Smooth muscle cell of bladder (primary cell): ENCODE results near the gene LY6G5B. TPM values are rescaled to one million over a fixed set of nuclear protein-coding genes. Genes with fewer than 3 reads are reported as not detected.

Experiments
- total RNA-seq: library from RNA; depleted of rRNA; stranded (reverse); fragments of >200 nt; gene quantifications from 2 replicates; pipeline ENCODE4 v1.2.3, GENCODE V29; 2014

The LY6G5B gene, protein sequence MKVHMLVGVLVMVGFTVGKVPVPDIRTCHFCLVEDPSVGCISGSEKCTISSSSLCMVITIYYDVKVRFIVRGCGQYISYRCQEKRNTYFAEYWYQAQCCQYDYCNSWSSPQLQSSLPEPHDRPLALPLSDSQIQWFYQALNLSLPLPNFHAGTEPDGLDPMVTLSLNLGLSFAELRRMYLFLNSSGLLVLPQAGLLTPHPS
- 2.1 and 2.6 TPM in 2 replicates for total RNA-seq

DNA sequence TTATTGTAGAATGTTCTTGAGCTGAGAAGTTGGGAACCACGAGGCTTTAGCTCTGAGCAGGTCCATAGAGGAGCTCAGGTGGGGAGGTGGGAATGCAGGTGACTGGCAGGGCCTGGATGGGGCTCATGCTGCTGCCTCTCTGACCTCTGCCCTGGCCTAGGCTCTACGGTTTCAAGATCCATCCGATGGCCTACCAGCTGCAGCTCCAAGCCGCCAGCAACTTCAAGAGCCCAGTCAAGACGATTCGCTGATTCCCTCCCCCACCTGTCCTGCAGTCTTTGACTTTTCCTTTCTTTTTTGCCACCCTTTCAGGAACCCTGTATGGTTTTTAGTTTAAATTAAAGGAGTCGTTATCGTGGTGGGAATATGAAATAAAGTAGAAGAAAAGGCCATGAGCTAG lies at the start of gene LY6G5B:
LY6G5B (plus strand) TSS at position 301 of the 400 bp plus-strand sequence. CDS start 975 bp downstream, outside the sequence.

DNA sequence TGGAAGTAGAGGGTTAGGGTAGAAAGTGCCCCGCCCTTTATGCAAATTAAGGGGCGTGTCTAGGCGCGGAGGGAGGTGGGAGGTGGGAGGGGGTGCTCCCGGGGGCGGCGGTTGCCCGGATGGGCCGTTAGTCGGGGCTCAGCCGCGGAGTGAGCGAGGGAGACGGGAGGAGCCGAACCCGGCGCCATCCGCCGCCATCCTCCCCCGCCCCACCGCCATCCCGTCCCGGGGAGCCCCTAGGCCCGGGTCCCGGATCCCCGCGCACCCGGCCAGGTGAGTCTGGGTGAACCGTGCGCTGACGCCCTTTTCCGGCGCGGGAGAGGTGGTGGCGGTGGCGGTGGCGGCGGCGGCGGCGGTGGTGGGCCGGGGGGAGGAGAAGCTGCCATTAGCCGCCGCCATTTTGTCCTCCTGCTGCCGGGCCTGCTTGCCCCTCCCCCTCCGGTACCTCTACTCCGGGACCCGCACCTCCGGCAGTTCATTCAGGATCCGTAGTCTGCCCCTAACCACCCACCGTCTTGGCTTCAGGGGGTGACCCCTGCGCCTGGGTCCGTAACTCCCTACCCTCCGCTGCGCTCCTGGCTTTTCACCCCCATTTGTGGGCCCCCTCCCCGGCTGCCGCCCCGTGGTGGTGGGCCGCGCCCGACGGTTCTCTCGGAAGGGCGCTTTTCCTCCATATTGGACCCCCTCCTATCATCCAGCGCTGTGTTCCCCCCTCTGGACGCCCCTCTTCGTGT lies 49.0 kb upstream of the LY6G5B start, which contains the start of gene PRRC2A:
PRRC2A (plus strand) TSS at position 130 of the 734 bp plus-strand sequence. CDS start 2,075 bp downstream, outside the sequence.

DNA sequence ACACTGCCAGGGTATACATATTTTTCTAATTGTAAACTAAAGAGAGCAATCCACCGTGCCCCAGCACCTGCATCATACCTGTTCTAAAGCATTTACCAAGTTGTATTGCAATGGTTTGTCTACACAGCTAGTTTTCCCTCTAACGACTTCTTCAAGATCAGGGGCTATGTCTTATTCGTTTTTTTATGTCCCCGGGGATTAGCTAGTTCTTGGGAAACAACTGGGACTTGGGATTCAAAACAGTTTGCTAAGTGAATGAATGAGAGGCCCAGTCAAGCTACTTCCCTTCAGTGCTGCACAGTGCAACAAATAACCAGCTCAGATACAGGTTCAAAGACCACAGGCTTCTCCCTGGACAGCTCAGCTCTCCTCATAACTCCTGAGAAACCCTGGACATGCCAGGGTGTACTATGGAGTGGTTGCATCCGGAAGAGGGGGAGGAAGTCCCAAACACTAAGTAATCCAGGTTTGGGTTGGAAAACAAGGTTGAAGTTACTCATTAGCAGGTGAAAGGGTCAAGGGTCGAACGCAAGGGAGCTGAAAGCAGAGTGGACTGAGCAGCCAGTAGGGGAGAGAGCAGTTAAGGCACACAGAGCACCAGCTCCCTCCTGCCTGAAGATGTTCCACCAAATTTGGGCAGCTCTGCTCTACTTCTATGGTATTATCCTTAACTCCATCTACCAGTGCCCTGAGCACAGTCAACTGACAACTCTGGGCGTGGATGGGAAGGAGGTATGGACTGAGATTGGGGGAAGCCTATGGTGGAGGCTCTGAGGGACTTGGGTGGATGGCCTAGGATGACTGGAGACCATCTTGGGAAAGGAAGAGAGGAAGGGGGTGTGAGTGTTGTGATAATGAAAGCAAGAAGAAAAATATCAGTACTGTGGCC lies 14.2 kb upstream of the LY6G5B start, which contains the start of gene APOM:
APOM (plus strand) TSS at position 546 of the 889 bp plus-strand sequence; CDS start at position 619, 73 bp downstream.

DNA sequence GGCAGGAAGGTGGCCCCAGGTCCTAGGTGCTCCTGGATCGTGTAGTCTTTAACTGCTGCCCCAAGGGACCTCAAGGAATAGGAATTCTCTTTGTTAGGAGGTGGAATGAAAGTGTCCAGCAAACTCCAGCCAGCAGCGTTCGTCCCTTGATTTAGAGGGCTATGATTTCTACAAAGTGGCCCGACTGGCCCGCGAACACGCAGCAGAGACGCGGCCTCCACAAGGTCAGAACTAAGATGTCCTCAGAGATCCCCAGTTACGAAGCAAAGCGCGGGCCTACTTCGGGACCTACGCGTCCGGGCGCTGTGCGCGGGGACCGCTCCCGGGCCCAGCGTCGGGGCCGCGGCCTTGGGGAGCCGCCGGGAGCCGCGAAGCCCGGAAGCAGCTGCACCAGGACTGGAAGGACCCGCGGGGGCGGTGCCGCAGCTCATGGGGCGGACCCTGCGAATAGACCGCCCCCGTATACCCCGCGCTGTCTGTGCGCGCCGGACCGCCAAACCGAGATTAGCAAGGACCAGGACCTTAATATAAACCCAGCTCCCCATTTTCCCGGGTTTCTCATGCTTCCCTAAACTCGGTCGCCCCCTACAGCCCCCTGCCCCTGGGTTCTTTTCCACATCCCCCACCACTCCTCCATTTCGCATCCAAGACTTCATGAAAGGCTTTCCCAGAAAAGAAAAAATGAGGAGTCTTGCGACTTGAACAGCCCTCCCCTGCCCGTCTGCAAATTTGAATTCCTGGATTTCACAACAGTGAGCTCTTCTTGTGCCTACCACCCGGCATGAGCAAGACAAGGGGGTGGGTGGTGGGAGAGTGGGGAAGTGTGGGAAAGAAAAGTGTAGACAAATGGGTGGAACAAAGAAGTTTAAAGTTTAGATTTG lies 9.2 kb upstream of the LY6G5B start, which contains the start of gene C6orf47:
C6orf47 (minus strand) TSS at position 398 of the 881 bp plus-strand sequence. CDS start 831 bp downstream, outside the sequence.

DNA sequence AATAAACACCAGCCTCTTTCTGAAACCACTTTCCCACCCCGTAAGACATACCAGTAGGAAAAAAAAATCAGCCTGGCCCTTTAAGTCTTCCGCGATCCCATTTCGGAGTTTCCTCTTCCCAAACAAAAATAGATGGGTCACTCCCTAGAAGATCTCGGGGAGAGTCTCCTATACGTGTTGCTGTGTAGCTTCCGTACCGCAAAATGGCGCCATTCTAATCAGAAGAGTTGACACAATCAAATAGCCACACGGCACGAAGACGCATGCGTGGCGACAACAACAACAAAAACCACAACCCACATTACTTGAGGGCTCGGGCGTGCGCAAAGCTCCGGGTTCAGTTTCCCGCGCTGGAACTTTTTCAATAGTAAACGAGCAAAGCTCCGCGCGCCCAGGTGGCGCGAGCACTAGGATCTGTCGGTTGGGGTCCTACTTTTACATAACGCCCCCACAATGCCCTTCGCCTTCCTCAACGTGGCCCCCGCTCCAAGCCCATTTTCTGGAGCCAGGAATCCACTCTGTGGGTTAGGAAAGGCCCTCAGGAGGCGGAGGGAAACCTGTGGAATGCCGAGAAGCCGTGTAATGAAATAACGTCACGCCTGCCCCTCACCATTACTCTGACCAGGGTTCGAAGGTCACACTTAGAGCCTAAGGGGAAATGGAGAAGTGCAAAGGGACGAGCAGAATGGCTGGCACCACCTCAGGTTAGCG lies 4.8 kb upstream of the LY6G5B start, which contains the start of gene GPANK1:
GPANK1 (minus strand) TSS at position 208 of the 711 bp plus-strand sequence. CDS start 519 bp downstream, outside the sequence.

DNA sequence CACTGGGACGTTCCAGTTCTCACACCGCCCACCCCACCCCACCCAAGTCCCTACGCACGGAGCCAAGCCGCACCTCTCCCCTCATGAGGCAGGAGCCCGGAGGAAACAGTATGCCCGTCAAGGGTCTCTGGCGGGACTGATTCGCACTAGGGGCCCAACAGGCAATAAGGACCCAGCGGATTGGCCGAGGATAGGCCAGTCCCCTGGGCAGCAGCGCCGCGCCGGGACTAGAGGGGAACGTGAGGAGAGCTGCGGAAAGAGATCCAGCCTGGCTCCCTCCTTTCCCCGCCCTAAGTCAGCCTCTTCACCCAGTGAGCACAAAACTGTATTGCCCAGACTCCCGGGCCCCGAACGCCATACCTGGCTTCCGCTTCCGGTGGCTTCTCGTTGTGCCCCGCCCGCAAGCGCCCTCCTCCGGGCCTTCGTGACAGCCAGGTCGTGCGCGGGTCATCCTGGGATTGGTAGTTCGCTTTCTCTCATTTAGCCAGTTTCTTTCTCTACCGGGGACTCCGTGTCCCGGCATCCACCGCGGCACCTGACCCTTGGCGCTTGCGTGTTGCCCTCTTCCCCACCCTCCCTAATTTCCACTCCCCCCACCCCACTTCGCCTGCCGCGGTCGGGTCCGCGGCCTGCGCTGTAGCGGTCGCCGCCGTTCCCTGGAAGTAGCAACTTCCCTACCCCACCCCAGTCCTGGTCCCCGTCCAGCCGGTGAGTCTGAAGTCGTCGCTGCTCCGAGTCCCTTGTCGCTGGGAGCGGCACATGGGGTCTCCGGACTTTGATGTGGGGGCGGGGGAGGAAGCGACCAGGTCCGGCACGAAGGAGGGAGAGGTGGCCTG lies 4.1 kb upstream of the LY6G5B start, which contains the start of gene CSNK2B:
CSNK2B (plus strand) TSS at position 580 of the 836 bp plus-strand sequence. CDS start 752 bp downstream, outside the sequence.

DNA sequence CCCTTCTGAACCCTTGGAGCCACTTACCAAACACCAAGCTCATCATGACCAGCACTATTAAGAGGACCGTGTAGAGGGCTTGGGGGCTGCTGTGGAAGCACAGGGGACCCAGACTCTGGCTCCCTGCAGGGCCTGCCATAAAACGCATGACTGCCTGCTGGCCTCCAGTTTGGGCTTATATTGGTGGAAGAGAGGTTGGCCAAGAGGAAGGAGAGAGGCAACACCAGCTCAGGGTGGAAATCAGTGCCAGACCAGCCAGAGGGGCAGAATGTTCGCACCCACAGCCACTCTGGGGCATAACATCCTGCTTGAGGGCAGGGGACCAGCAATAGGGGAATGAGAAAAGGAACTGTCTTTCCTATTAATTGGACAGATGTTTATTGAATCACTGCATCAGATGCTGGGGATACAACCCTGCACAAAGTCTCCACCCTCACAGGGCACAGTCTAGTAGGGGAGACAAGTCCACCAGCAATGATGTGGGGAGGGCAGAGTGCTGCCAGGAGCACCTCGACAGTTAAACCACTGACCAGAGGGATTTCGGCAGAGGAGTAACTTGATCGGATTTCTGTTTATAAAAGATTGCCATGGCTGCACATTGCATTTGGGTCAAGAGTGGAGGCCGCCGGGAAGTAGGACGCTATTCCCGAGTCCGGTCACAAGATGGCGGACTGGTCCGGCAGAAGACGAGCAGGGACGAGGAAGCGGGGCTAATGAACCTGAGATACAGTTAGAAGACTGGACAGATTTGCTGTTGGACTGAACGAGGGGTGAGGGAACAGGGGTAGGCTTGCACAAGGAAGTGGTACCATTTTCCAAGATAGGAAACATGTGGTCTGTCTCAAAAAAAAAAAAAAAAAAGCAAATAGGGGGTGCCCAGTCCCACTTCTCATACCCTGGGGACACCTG lies 10.7 kb downstream of the LY6G5B start, which contains the start of gene LY6G5C:
LY6G5C (minus strand) TSS at position 842 of the 909 bp plus-strand sequence; CDS start at position 148, 694 bp downstream.

DNA sequence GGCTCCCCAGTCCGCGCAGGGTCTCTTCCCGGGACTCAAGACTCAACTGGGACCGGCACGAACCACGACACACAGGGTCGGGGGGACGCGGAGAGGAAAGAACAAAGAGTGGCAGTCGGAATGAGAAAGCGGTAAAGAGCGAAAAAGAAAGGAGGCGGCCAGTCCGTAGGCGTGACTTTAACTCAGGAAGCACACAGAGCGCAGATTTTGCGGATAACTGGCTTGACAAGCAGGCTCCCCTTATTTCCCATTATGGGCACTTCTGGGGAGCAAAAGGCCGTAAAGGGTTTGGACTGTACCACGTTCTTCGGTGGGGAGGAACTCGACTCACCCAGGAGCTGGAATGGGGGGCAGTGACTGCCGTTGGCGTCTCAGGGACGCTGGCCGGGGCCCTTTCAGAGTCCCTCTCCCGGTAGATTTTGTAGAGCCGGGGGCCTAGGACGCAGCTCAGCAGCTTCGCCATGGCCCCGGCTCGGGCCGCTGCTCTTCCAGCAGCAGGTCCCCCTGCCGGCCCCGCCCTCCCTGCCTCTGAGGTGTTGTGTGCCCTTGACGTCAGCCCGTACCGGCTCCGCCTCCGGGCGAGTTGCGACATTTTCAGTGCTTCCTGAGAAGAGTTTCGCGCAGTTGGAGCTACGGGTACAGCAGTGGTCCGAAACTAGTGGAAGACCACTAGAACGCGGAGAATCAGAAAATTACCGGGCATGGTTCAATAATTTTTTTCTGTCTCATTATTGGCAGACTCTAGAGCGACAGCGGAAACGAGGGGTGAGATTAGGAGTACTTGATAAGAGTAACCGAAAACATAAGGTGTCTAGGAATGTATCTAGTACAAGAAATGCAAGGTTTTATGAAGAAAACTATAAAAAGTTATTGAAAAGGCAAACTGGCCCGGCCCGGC lies 33.3 kb downstream of the LY6G5B start, which contains the start of gene ABHD16A:
ABHD16A (minus strand) TSS at position 506 of the 898 bp plus-strand sequence; CDS start at position 463, 43 bp downstream.

DNA sequence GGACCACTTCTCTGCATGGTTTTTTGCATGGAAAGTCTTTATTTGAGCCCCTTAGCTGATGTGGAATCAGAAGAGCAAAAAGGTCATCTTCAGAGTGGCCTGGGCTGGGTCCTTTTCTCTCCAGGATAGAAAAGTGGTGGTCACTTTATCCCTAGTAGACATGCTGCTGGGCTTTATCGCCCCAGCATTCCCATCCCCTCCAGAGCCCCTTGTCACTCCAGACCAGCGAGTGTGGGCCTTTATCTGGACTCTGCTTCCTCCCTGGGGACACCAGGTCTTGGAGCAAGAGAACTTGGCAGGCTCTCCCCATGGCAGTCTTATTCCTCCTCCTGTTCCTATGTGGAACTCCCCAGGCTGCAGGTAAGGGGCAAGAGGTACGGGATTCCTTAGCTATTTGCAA lies 36.8 kb downstream of the LY6G5B start, which contains the start of gene LY6G6F:
LY6G6F (plus strand) TSS at position 268 of the 400 bp plus-strand sequence; CDS start at position 309, 41 bp downstream.

DNA sequence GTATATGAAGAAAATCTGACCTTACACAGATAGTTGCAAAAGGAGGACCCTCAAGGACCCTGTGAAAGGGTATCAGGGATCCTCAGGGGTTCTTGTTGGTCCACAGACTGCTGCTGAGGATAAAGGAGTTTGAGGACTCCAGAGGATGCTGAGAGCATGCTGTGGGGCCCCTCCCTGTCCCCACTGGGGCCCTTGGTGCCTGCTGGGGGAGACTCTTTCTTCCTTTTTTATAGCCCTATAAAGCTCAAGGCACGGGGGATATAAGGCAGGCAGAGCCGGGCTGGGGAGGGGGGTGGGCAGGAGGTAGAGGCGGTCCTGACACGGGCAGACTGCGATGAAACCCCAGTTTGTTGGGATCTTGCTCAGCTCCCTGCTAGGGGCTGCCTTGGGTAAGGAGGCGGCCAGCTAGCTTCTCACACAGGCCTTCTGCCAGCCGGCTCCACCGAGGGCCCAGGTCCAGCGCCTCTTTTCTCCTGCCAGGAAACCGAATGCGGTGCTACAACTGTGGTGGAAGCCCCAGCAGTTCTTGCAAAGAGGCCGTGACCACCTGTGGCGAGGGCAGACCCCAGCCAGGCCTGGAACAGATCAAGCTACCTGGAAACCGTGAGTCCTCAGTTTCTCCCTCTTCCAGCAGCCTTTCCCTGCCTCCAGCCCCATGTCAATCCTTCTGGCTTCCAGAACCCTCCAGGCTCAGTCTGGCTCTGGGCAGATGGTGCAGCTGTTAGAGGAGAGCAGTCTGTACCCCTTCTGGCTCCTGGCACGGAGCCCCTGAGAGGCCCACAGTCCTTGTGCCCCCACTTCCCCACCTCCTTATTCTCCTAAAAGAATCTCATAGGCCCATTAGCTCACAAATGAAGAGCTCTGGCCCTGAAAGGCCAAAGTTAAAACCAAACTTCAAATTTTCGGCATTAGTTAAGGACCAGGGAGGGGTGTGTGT lies 45.5 kb downstream of the LY6G5B start, which contains the start of gene LY6G6D:
LY6G6D (plus strand) TSS at position 327 of the 937 bp plus-strand sequence; CDS start at position 335, 8 bp downstream.

DNA sequence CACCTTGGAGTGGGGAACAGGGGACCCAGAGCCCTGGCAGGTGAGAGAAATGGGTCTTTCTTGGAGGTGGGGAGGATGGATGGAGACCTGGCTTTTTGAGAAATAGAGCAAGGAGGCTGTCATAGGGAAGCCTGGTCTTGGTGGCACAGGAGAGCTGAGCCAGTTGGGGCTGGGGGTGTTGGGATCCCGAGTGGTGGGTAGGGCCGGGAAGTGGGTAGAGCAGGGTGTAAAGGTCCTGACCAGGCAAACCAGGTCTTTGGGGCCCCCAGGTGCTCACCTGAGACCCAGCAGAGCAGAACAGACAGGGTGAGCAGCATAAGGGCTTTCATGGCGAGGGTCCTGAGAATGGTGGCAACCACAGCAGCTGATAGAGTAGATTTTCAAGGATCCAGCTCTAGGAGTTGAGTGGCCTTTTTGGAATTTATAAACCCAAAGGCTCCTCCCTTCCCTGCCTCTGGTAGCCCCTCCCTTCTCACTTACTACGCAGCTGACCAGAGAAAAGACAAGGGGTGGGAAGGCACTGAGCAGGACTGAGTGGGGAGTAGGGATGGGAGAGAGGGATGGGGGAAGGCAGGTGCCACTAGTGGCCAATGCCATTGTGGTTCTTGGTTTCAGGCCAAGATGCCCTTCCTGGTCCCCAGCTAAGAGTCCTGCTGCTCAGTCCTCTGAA lies 51.7 kb downstream of the LY6G5B start, which contains the start of gene LY6G6C:
LY6G6C (minus strand) TSS at position 396 of the 670 bp plus-strand sequence; CDS start at position 329, 67 bp downstream.

